WTC11 (cell line): Measurements from ENCODE around the gene FAM193A. TPM values are rescaled to one million over a fixed set of nuclear protein-coding genes. Genes with fewer than 3 reads are reported as not detected.

Experiments
- ATAC-seq: fragments of 200-7000 bp; cut with Tn5 transposase; 2 replicates; pipeline ENCODE4 v1.10.0; 2021; ENCODE audit warnings: mild to moderate bottlenecking, moderate library complexity
- CTCF ChIA-PET: fragments of 300-600 bp; sonication (Branson Sonifier 250); formaldehyde crosslinking; loops from one replicate; lab custom pipeline; 2021; ENCODE audit warnings: antibody characterized with exemption; lab: Charles Lee
- POLR2A ChIA-PET: fragments of 350-600 bp; sonication (Branson Sonifier 250); formaldehyde crosslinking; loops from one replicate; lab custom pipeline; 2021; ENCODE audit warnings: antibody characterized with exemption; lab: Charles Lee
- DNase-seq: peaks from one replicate; pipeline ENCODE4 v3.0.0; 2021; ENCODE audit warnings: low spot score
- H3K27ac Mint-ChIP-seq: 2 replicates; pipeline ENCODE4 v1.8.0; 2021; ENCODE audit warnings: mixed read lengths
- H3K27me3 Mint-ChIP-seq: 2 replicates; pipeline ENCODE4 v1.8.0; 2021; ENCODE audit warnings: low read depth, mild to moderate bottlenecking, moderate library complexity, mixed read lengths
- H3K36me3 Mint-ChIP-seq: 2 replicates; pipeline ENCODE4 v1.8.0; 2021; ENCODE audit warnings: mixed read lengths
- H3K4me1 Mint-ChIP-seq: 2 replicates; pipeline ENCODE4 v1.8.0; 2022; ENCODE audit warnings: mixed read lengths
- H3K4me3 Mint-ChIP-seq: 2 replicates; pipeline ENCODE4 v1.8.0; 2021; ENCODE audit warnings: mild to moderate bottlenecking, moderate library complexity, mixed read lengths
- H3K9me3 Mint-ChIP-seq: 2 replicates; pipeline ENCODE4 v1.8.0; 2021; ENCODE audit warnings: mixed read lengths
- ATF2 ChIP-seq: sonication (generic); formaldehyde crosslinking; IDR thresholded peaks from 2 replicates; pipeline ENCODE4 v1.8.1; 2022; ENCODE audit warnings: low read depth, missing genetic modification reagents, borderline replicate concordance
- ATF6 ChIP-seq: sonication (generic); formaldehyde crosslinking; IDR thresholded peaks from 2 replicates; pipeline ENCODE4 v1.8.1; 2023; ENCODE audit warnings: mild to moderate bottlenecking, missing genetic modification reagents
- CREM ChIP-seq: sonication (generic); formaldehyde crosslinking; IDR thresholded peaks from 2 replicates; pipeline ENCODE4 v1.8.1; 2022; ENCODE audit warnings: mild to moderate bottlenecking, missing genetic modification reagents, moderate library complexity
- E2F1 ChIP-seq: sonication (generic); formaldehyde crosslinking; IDR thresholded peaks from 2 replicates; pipeline ENCODE4 v1.8.0; 2022; ENCODE audit warnings: mild to moderate bottlenecking, missing genetic modification reagents
- ERG ChIP-seq: fragments of 250-450 bp; sonication (Bioruptor Pico); IDR thresholded peaks from 2 replicates; pipeline ENCODE4 v1.8.0; 2021; ENCODE audit warnings: mild to moderate bottlenecking
- FOXP4 ChIP-seq: sonication (generic); formaldehyde crosslinking; IDR thresholded peaks from 2 replicates; pipeline ENCODE4 v1.8.0; 2022; ENCODE audit warnings: mild to moderate bottlenecking, missing genetic modification reagents
- MAX ChIP-seq: sonication (generic); formaldehyde crosslinking; IDR thresholded peaks from 2 replicates; pipeline ENCODE4 v1.8.0; 2022; ENCODE audit warnings: mild to moderate bottlenecking, missing genetic modification reagents
- MYBL2 ChIP-seq: sonication (generic); formaldehyde crosslinking; IDR thresholded peaks from 2 replicates; pipeline ENCODE4 v1.8.1; 2023; ENCODE audit warnings: mild to moderate bottlenecking, moderate library complexity, missing genetic modification reagents
- NFYB ChIP-seq: sonication (generic); formaldehyde crosslinking; conservative IDR thresholded peaks from 2 replicates; pipeline ENCODE4 v1.8.0; 2022; ENCODE audit warnings: low read depth, missing genetic modification reagents
- SOX15 ChIP-seq: fragments of 250-450 bp; sonication (Bioruptor Pico); IDR thresholded peaks from 2 replicates; pipeline ENCODE4 v1.9.0; 2021; ENCODE audit warnings: mild to moderate bottlenecking
- ZBTB21 ChIP-seq: sonication (generic); formaldehyde crosslinking; IDR thresholded peaks from 2 replicates; pipeline ENCODE4 v1.8.1; 2023; ENCODE audit warnings: mild to moderate bottlenecking, missing genetic modification reagents, borderline replicate concordance
- ZNF219 ChIP-seq: sonication (generic); formaldehyde crosslinking; IDR thresholded peaks from 2 replicates; pipeline ENCODE4 v1.8.0; 2023; ENCODE audit warnings: missing genetic modification reagents, mild to moderate bottlenecking, borderline replicate concordance
- ZNF317 ChIP-seq: sonication (generic); formaldehyde crosslinking; IDR thresholded peaks from 2 replicates; pipeline ENCODE4 v1.8.1; 2023; ENCODE audit warnings: low read depth, mild to moderate bottlenecking, moderate library complexity, missing genetic modification reagents, borderline replicate concordance
- ZNF425 ChIP-seq: fragments of 250-450 bp; sonication (Bioruptor Pico); conservative IDR thresholded peaks from 2 replicates; pipeline ENCODE4 v1.9.0; 2021; ENCODE audit warnings: mild to moderate bottlenecking
- total RNA-seq: library from RNA; stranded (reverse); gene quantifications from 3 replicates; pipeline ENCODE4 v1.2.3, GENCODE V29; 2021
- TF ChIP-seq, protein P1 (sequence below): fragments of 250-450 bp; sonication (Bioruptor Pico); IDR thresholded peaks from 2 replicates; pipeline ENCODE4 v2.1.2; 2022; ENCODE audit warnings: mild to moderate bottlenecking, moderate library complexity
- TF ChIP-seq, protein P2 (sequence below): sonication (generic); formaldehyde crosslinking; IDR thresholded peaks from 2 replicates; pipeline ENCODE4 v1.8.1; 2023; ENCODE audit warnings: mild to moderate bottlenecking, missing genetic modification reagents
- TF ChIP-seq, protein P3 (sequence below): fragments of 250-450 bp; sonication (Bioruptor Pico); IDR thresholded peaks from 2 replicates; pipeline ENCODE4 v1.9.0; 2021; ENCODE audit warnings: mild to moderate bottlenecking

FAM193A gene
- total RNA-seq, 1 experiment from 2014 or later = 28.1 TPM

- no peak overlapping the region for H3K4me3 Mint-ChIP-seq
- no peak for DNase-seq
- TF ChIP-seq FOXP4 (CRISPR knock-in tag) (no peak), ZNF425 (CRISPR knock-in tag) (no peak), ZNF219 (CRISPR knock-in tag) (no peak), SOX15 (CRISPR knock-in tag) (no peak)
- TF ChIP-seq, protein P1, sequence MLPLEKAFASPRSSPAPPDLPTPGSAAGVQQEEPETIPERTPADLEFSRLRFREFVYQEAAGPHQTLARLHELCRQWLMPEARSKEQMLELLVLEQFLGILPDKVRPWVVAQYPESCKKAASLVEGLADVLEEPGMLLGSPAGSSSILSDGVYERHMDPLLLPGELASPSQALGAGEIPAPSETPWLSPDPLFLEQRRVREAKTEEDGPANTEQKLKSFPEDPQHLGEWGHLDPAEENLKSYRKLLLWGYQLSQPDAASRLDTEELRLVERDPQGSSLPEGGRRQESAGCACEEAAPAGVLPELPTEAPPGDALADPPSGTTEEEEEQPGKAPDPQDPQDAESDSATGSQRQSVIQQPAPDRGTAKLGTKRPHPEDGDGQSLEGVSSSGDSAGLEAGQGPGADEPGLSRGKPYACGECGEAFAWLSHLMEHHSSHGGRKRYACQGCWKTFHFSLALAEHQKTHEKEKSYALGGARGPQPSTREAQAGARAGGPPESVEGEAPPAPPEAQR = no peak
- TF ChIP-seq, all 79 proteins: peak for 0
- CTCF ChIA-PET = no interaction called here
- Mint-ChIP-seq H3K9me3 (no peaks in the 10 kb centered on the region), H3K27me3 (no peaks in the 10 kb centered on the region), H3K4me1 (peaks cover 28% of the 10 kb centered on the region), H3K27ac (no peak overlapping the region), H3K36me3 (no peaks in the 10 kb centered on the region)
- ATAC-seq = no peak
- POLR2A ChIA-PET = no interaction called here
Measured at GRCh38 chr4:2558301-2558700, 21.9 kb downstream of the FAM193A start.

DNA sequence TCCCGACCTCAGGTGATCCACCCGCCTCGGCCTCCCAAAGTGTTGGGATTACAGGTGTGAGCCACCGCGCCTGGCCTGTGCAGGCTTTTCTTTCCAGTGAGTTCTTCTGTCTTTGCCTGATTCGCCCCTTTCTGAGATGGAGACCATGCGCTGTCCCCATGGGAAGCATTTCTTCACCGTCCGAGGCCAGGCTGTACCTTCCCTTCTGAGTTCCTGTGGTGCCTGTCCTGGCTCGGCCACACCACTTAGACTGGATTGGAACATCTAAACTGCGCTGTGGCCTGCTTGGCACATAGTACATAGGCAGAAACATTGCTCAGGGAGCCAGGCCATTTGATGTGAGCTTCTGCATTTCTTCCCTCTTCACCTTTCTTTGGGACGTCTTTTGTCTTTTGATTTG, 23.7 kb downstream of the FAM193A start:
- TF ChIP-seq NFYB (no peak), ATF2 (CRISPR knock-in tag) (no peak), E2F1 (no peak), ATF6 (CRISPR knock-in tag) (no peak), ZNF219 (CRISPR knock-in tag) (no peak), ZNF317 (no peak), ZBTB21 (CRISPR knock-in tag) (no peak), MAX (CRISPR knock-in tag) (no peak), MYBL2 (CRISPR knock-in tag) (no peak), CREM (CRISPR knock-in tag) (no peak), ERG (CRISPR knock-in tag) (no peak)
- TF ChIP-seq, protein P2, sequence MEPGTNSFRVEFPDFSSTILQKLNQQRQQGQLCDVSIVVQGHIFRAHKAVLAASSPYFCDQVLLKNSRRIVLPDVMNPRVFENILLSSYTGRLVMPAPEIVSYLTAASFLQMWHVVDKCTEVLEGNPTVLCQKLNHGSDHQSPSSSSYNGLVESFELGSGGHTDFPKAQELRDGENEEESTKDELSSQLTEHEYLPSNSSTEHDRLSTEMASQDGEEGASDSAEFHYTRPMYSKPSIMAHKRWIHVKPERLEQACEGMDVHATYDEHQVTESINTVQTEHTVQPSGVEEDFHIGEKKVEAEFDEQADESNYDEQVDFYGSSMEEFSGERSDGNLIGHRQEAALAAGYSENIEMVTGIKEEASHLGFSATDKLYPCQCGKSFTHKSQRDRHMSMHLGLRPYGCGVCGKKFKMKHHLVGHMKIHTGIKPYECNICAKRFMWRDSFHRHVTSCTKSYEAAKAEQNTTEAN (CRISPR knock-in tag) = no peak
- TF ChIP-seq, protein P3, sequence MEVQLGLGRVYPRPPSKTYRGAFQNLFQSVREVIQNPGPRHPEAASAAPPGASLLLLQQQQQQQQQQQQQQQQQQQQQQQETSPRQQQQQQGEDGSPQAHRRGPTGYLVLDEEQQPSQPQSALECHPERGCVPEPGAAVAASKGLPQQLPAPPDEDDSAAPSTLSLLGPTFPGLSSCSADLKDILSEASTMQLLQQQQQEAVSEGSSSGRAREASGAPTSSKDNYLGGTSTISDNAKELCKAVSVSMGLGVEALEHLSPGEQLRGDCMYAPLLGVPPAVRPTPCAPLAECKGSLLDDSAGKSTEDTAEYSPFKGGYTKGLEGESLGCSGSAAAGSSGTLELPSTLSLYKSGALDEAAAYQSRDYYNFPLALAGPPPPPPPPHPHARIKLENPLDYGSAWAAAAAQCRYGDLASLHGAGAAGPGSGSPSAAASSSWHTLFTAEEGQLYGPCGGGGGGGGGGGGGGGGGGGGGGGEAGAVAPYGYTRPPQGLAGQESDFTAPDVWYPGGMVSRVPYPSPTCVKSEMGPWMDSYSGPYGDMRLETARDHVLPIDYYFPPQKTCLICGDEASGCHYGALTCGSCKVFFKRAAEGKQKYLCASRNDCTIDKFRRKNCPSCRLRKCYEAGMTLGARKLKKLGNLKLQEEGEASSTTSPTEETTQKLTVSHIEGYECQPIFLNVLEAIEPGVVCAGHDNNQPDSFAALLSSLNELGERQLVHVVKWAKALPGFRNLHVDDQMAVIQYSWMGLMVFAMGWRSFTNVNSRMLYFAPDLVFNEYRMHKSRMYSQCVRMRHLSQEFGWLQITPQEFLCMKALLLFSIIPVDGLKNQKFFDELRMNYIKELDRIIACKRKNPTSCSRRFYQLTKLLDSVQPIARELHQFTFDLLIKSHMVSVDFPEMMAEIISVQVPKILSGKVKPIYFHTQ = no peak
- Mint-ChIP-seq H3K27ac (peak overlapping the region; percentile 85), H3K9me3 (no peaks in the 10 kb centered on the region), H3K27me3 (no peaks in the 10 kb centered on the region), H3K4me1 (peaks cover 36% of the 10 kb centered on the region), H3K4me3 (no peak overlapping the region), H3K36me3 (no peaks in the 10 kb centered on the region)
- POLR2A ChIA-PET = no interaction called here
- no peak for DNase-seq
- ATAC-seq = no peak
- CTCF ChIA-PET = interaction anchor here (1.3 kb wide), 1 partner anchor 340 kb away, joined by 3 read pairs; no protein-coding TSS in a partner anchor
